NB4 (cell line): ENCODE data around the gene RNASET2.

Experiments
- DNase-seq: peaks from one replicate; pipeline ENCODE4 v3.0.0; 2010; ENCODE audit warnings: low read depth
- H3K4me3 ChIP-seq: one replicate; pipeline ENCODE4 v1.5.1; 2011; ENCODE audit warnings: mild to moderate bottlenecking, low read depth, low read length, moderate library complexity
- CTCF ChIP-seq: IDR thresholded peaks from one replicate; pipeline ENCODE4 v1.5.1; 2012; ENCODE audit warnings: low read depth, low read length
- MAX ChIP-seq: IDR thresholded peaks from 2 replicates; pipeline ENCODE4 v1.6.1; 2011; ENCODE audit warnings: low read depth, low read length
- MYC ChIP-seq: IDR thresholded peaks from 2 replicates; pipeline ENCODE4 v1.6.1; 2011; ENCODE audit warnings: low read depth, low read length
- POLR2A ChIP-seq: IDR thresholded peaks from 2 replicates; pipeline ENCODE4 v1.6.1; 2011; ENCODE audit warnings: mild to moderate bottlenecking; ENCODE audit not compliant: insufficient read length; ENCODE audit errors: extremely low read depth

The RNASET2 gene

GRCh38 chr6:166908811-166909210 is 47.5 kb downstream of the RNASET2 start:
- no peak overlapping the region for H3K4me3 ChIP-seq
- no peak for DNase-seq
- TF ChIP-seq CTCF, result no peak
- TF ChIP-seq MAX, result no peak
- no peak for TF ChIP-seq MYC
- TF ChIP-seq POLR2A, result no peak

- DNase-seq, result no peak
- H3K4me3 ChIP-seq, result no peak overlapping the region
- TF ChIP-seq POLR2A (no peak), MYC (no peak), CTCF (no peak), MAX (no peak)
Measured at GRCh38 chr6:166907871-166908806, 48.2 kb downstream of the RNASET2 start.

GRCh38 chr6:166907373-166907841 is 48.9 kb downstream of the RNASET2 start:
- peak; percentile 20 for DNase-seq
- TF ChIP-seq MYC (no peak), POLR2A (no peak), MAX (no peak), CTCF (no peak)
- no peak overlapping the region for H3K4me3 ChIP-seq

- DNase-seq, result no peak
- TF ChIP-seq CTCF (no peak), MAX (no peak), MYC (no peak), POLR2A (no peak)
- no peak overlapping the region for H3K4me3 ChIP-seq
Measured at GRCh38 chr6:166906376-166907044, 49.8 kb downstream of the RNASET2 start.

GRCh38 chr6:166905505-166906134 is 50.7 kb downstream of the RNASET2 start:
- no peak for DNase-seq
- H3K4me3 ChIP-seq, result no peak overlapping the region
- TF ChIP-seq POLR2A (no peak), MYC (no peak), MAX (no peak), CTCF (no peak)
